Muscle of arm (tissue), 12 donors: ENCODE data around the gene MAP2K5. TPM values are rescaled to one million over a fixed set of nuclear protein-coding genes. Genes with fewer than 3 reads are reported as not detected.

ENCODE experiments used
- DNase-seq: peaks from one replicate; pipeline ENCODE4 v3.0.0-alpha.2; 2013
- polyA plus RNA-seq, 12 donors: library from polyadenylated mRNA; unstranded; fragments of 120-200 nt; gene quantifications; one replicate each; pipeline ENCODE4 v1.2.1, GENCODE V29; 2013; ENCODE audit not compliant: insufficient read length in 12 of 12

MAP2K5 gene
- polyA plus RNA-seq, 12 donors = 4.5 to 26.2 (median 20.2) TPM; not detected in 1

DNA sequence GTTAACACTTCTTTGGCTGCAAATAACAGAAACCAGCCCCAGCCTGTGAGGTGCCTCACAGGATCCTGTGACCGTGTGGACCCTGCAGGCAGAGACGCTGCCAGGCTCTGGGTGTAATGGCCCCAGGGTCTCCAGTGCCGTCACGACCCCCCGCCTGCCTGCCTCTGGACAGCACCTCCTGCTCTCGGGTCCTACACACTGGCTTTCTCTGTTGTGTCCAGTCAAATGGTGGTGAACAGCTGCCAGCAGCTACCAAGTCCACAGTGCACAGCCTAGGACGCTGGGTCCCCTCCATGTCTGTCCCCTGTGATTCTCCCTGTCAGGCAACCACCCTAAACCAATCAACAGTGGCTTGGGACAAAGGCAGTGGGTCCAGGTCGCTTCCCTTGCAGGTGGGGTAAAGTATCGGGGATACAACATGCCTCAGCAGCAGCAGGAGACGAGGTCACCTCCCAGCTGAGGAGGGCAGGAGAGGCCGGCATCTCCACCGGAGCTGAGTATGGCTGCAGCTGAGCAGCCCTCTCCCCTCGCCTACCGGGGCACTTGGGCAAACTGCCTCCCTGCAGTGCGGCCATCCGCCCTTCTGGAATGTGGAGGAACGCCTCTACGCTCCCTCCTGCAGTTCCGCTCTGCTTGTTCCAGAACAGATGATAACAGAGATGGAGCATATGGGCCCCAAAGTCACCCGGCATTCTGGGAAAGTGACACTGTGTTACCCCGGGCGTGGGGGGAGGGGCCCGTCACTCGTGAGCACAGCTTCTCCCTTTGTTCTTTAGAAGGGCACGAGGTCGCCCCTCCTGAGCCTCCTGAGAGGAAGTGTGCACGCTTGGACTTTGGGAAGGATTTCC, 261.7 kb downstream of the MAP2K5 start:
- no peak for DNase-seq

DNA sequence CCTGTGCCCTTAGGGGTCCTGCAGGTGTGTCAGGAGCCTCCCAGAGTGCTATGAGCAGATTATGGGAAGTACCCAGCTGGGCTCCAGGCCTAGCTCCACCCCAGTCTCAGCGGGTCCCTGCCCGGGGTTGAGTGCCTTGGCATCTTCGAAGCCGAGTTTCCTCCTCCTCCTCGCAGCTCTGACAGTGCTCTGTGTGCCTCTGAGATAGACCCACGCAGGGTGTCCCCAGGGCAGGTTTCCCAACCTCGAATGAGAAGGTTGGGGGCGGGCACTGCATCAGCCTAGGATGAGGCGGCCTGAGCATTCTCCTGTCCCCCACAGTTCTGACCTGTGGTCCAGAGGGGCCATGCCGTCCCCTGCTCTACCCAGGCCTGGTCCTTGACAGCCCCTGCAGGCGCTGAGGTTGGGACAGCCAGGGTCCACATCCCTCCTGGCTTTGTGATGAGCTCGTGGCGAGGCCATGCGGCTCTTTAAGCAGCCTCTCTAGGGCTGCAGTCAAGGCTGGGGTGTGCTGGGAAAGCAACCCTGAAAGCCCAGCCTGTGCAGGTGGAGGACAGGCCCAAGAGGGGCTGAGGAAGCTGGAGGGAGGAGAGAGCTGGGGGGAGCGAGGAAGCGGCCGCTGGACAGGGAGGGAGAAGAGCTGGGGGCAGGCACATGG, 262.6 kb downstream of the MAP2K5 start:
- no peak for DNase-seq

DNA sequence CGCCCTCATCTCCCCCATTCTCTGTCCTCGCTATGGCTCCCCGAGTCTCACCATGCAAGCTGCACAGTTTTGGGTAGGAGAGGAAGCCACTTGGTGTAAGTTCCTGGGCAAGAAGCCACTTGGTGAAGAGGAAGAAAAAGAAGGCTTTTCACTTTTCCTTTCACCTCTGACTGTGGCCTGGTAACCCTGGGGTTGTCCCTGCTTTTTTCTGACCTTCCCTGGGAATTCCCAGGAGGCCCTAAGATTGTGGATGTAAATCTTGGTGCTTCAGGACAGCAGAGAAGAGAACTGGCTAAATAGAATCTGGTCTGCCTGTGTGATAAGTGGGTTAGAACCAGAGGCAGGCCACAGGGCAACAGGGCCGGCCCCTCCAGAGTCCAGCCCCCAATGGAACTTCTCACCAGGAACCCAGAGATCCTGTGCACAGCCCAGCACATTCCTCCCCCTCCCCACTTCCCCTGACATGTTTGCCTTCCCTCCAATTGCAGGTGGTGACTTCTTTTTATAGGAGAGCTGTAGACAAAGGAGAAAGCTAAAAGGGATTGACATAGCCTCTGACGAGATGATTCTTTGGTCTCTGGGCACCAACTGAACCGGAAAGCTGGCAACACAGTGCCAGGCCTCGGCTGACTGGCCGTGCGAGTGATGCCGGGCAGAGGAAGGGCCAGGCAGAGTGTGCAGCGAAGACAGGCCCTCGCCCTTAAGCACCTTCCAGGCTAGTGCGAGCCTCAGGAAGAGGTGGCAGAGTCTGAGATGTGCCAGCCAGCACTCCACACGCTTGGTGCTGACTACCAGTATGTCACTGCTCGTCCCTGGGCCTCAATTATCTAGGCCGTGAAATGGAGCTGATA, 263.4 kb downstream of the MAP2K5 start:
- DNase-seq = no peak

DNA sequence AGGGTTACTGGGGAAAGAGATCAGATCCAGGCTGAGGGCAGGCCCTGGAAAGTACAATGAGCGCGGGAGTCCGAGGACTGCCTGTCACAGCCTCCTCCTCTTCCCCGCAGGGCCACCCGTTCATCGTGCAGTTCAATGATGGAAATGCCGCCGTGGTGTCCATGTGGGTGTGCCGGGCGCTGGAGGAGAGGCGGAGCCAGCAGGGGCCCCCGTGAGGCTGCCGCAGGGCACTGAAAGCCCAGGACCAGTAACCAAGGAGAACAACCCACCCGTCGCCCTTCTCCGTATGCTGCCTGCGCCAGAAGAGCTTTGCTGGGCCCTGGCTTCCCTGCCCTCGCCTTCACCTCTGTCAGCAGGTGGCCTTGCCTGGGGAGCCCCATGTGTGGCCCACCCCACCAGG, 264.0 kb downstream of the MAP2K5 start:
- no peak for DNase-seq

DNA sequence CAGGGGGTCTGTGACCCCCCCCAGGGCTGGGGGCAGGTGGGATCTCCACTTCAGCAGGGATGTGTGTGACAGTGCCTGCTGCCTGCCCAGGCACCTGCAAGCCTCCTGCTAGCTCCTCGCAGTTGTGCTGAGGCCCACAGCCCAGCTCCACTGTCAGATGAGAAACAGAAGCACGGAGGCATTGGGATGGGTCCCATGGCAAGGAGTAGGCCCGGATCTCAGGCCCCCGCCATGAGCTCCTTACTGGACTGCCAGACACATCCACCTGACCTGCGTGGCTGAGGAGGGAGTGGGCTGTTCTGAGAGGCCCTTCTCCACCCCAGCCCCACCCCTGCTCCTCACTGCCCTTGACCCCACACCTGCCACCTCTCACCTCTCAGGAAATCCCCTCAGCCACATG, 264.6 kb downstream of the MAP2K5 start:
- no peak for DNase-seq

DNA sequence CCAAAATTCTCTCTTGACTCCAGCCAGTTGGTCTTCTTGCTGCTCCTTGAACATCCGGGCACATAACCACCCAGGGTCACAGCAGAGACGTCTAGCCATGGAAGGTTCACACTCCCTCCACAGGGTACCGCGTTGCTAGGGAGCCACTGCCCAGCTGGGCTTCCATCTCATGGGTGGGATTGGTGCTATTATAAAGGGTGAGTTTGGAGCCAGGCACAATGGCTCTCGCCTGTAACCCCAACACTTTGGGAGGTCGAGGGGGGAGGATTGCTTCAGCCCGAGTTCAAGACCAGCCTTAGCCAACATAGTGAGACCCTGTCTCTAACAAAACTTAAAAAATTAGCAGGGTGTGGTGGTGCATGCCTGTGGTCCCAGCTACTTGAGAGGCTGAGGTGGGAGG, 265.3 kb downstream of the MAP2K5 start:
- no peak for DNase-seq

DNA sequence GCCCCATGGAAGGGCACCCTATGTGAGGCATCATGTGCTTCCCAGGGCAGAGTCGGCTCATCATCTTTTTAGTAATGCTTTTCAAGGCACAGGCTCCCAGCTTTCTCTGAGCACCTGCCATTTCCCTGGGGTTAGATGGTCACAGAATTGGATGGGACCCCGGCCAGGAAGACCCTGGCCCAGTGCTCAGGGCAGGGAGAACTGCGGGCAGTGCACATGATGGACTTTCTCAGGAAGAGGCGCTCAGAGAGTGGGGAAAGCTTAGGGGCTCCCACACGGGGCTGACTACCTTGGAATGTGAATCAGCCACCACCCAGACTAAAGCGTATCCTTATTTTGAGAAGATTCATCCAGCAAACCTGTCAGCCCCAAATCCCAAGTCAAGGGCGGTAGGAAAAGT, 266.3 kb downstream of the MAP2K5 start:
- DNase-seq = no peak

DNA sequence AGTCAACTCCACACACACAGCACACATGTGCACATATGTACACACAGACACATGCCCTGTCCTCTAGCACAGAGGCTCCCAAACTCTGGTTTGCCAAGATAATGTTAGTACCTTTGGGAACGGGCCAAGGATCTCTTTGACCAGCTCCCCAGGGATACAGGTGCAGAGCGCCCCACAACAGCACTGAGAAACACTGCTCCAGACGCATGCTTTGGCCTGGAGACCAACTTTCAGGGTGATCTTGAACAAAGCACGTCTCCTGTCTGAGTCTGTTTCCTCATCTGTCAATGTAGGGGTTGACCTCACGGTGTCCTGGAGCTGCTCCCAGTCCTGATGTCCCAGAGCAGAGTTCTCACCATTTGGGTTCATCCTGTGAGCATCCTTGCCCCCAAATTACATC, 266.9 kb downstream of the MAP2K5 start:
- no peak for DNase-seq

DNA sequence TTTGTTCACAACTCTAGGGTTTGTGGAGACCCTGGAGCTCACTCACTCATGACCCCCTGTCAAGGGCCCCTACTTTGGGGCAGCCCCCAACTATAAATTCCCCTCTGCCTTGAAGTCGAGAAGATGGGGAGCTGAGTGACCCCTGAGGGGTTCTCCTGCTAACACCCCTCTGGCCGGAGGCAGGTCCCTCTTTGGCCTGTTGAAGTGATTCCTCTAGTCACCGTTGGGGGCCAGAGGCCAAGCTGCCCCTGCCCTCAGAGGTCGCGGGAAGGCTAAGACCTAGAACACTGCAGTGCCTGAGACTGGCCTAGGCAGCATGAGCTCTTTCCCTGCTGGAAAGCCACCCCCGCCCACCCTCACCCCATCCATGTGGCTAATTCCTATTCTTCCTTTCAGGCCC, 267.4 kb downstream of the MAP2K5 start:
- DNase-seq = no peak

DNA sequence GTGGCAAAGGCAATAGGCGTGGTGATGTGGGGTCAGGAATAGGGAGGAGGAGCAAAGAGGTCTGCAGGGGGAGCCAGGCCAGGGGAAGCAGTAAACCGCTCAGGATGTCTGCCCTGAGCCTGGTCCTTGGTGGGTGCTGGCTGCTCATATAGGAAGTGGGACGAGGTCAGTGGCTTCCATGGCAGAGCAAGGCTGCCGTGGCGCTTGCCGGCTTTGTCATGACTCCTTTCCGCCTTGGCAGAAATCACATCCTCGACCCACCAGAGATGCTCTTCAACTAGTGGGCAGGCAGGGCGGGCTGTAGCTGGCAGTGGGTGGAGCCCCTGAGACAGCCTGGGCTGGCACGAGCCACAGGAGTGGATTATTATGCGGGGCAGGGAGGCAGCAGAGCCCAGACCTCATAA, 269.7 kb downstream of the MAP2K5 start:
- no peak for DNase-seq

DNA sequence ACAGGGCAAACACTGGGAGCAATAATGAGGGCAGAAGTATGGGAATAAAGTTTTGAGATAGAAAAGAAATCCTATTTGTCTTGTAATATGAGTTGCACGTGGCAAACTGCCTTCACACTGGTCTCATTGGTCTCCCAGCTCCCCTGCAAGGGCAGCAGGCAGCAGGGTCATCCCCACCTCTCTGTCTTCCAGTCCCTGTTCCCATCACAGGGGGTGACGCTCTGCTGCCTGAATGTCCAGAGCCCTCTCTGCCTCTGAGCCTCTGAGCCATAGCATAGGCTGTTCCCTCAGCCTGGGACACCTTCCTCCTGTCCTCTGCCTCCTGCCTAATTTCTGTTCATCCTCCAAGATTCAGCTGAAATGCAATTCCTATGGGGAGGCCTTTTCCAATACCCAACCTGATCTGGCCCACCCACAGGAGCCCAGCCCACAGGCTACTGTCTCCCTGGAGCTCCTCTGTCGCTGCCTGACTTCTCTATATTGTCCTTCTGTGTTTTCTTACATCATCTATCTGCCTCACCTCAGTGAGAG, 270.7 kb downstream of the MAP2K5 start:
- no peak for DNase-seq

DNA sequence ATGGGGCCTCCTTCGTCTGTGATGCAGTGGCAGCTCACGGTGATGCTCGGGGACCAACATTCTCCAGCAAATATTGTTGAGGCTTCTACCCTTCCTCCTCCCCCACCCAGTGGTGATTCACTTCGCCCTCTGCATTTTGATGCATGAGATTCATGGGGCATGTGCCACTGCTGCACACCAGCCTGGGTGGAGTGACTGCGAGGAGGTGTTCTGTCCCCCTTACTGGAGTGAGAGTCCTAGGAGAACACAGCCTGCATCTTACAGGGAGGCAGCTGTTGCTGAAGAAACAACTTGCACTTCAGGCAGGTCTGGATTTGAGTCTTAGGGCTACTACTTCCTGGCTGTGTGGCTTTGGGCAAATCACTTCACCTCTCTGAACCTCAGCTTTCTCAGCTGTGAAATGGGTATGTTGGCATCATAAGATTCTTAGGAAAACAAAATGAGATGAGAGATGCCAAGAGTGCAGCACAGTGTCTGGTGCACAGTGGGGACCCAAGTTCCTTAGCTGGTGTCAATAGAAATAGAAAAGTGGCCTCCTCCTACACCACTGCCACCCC, 272.6 kb downstream of the MAP2K5 start:
- DNase-seq = no peak

DNA sequence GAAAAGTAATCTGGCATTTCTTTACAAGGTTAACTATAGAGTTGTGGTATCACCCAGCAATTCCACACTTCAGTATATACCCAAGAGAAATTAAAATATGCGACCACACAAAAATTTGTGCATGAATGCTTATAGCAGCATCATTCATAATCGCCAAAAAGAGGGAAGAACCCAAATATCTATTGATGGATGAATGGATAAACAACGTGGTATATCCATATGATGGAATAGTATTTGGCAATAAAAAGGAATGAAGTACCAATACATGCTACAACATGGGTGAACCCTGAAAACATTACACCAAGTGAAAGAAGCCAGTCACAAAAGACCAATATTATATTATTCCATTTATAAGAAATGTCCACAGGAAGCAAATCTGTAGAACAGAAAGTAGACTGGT, 274.2 kb downstream of the MAP2K5 start:
- DNase-seq = no peak

DNA sequence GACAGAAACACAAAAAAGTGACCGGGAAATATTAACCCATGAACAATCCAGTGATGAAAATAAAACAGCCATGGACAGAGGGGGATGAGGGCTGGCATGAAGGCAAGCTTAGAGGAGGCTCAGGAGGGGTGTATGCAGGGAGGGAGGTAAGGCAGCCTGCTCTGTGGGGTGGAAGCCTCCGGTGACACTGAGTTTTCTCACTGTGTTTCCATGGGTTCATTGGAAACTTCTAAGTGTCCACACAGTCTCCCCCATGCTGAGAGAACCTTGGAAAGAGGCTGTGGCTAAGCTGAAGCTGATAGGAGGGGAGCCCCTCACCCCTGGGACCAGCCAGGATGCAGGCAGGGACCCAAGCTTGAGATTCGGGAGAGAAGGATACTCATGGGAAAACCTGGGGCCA, 276.0 kb downstream of the MAP2K5 start:
- no peak for DNase-seq

DNA sequence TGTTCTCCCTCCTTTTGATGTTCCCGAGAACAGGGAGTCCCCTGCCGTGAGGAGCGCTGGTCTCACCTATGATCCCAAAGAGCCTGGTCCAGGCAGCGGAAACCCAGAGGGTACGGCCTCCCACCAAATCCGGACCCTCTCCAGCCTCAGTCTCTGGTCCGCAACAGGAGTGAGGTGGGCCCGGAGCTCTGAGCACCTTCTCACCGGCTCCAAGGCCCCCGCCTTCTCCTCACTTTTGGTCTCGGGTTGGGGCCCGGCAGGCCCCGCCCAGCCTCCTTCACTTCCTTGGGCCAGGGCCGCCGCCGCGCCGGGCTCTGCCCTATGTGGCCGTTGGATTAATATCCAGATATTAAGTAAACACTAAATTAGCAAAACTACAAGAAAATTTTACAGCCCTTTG, 277.1 kb downstream of the MAP2K5 start:
- DNase-seq = no peak

DNA sequence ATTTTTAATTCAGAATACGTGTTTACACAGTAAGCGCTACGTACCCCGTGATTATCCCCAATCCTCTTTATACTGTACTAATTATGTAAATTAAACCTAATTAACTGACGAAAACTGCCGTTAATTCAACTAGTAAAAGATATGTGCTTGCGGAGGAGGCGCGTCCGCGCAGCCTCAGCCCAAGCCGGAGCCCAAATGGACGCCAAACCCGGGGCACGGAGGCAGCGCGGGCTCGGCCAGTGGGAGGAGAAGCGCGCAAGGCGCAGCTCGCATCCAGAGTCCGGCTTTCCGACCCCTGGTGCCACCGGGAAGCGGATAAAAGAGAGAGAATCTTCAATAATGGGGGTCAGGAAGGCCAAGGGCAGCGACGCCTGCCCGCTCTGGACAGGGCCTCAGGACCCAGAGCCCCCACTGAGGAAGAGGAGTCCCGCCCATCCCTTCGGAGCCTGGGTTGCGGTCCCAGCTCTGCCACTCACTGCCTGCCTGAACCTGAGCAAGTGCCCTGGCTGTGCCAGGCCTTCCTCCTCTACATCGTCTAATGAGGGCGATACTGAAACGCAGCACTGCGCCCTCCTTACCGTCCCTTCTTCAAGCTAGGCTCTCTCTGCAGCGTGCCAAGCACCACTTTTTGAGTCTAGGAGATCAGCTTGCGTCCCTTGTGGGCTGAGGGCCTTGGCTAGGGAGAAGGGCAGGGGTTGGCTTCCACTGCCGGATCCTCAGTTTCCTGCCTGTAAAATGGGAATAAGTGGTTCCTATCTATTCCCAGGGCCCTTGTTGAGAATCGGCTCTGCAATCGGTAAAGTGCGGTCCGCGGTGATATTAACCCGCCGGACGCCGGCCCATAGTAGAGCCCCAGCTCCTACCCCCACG, 277.9 kb downstream of the MAP2K5 start:
- no peak for DNase-seq

DNA sequence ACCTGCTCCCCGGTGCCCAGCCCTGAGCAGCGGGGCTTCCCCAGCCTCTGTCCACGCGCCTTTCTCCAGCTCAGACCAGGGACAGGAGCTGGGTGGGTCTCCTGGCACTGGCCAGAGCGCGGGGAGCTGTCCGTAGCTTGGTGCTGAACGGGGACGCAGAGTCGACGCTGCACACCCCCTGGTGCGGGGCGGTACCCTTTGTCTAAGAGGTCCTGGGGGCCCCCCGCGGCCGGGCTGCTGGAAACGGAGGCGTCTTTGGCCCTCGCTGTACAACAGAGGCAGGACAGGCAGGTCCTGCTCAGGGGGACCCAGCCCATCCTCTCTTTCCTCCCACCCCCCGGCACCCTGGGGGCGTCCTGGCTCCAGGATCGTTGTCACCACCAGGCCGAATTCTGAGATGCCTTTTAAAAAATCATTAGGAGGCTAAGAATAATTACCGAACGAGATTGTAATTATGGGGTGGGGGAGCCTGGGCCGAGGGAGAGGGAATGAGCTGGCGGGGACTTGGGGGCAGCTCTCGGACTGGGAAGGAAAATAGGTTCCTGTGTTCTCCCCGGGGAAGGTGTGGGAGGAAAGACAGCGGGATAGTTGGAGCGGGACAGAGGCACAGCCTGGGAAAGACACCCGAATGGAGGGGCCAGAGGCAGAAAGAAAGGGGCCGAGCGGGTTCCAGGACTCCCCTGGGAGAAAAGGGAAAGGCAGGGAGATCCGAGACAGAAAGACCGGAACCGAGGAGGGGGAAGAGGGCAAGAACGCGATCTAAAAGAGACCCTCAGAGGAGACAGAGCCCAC, 278.7 kb downstream of the MAP2K5 start:
- DNase-seq = peak; percentile 79

DNA sequence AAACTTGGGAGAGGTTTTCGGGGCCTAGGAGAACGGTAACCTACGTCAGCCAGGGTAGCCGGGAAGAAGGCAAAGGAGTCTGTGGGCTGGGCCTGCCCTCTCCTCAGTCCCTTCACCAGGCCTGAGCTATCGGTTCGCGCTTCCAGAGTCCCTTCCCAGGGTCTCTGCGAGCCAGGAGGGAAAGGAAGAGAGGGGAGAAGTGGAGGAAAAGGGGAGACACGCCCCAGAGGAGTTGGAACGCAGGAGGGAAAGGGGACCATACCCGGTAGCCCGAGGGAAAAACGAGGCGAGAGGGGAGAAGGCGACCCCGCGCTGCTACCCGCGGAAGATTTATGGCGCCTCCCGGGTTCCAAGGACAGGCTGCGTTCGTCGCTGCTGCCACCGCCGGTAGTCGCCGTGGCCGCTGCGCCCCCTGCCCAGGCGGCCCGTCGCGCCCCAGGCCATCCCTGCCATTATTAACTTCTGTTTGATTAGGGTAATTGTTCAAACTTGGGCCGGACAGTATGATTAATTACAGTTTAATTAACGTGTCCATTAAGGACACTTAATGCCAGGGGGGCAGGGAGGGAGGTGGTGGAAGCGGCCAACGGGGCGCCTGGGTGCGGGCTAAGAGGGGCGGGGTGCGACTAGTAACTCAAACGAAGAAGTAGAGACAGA, 279.4 kb downstream of the MAP2K5 start:
- DNase-seq = no peak

DNA sequence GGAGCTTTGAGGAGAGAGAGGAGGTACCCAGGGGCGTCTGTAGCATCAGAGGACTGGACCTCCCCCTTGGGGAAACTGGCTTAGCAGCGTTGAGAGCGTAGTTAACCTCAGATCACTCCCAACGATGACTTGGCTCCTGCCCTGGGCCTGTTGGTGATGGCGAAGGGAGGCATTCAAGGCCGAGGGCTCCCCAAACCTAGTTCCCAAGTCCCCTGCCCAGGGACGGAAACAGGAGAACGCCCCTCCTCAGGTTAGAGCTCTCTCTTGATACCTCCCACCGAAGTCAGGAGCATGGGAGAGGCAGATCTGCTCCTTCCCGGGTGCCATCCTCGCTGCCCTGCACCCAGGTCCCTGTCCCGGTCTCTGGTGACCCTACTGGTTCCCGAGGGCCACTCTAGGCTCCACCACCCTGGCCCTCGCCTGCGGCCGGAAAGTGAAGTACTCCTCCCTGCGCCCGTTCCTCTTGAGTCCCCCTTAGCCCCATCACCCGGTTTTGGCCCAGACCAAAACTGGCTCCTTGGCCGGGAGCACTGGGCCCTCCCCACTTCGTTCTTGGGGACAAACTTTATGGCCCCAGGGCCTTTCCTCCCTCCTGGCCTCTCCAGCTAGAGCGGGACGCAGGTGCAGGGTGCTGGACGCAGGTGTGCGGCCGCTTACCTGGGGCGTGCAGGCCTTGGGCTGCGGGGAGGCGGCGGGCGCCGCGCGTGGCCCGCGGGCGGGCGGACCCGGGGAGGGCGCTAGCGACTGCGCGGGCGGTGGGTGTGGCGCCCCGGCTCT, 280.2 kb downstream of the MAP2K5 start:
- DNase-seq = no peak
